ENCODE results near the gene TMEM86B. TPM values are rescaled to one million over a fixed set of nuclear protein-coding genes. Genes with fewer than 3 reads are reported as not detected.
"Not testable (repeated sequence)": the region's sequence is repeated elsewhere in the genome, so short reads cannot be mapped to it uniquely, and the experiment has no call there.

Gene TMEM86B
- total RNA-seq, 1 donor from 2014 or later = 14.8 TPM

DNA sequence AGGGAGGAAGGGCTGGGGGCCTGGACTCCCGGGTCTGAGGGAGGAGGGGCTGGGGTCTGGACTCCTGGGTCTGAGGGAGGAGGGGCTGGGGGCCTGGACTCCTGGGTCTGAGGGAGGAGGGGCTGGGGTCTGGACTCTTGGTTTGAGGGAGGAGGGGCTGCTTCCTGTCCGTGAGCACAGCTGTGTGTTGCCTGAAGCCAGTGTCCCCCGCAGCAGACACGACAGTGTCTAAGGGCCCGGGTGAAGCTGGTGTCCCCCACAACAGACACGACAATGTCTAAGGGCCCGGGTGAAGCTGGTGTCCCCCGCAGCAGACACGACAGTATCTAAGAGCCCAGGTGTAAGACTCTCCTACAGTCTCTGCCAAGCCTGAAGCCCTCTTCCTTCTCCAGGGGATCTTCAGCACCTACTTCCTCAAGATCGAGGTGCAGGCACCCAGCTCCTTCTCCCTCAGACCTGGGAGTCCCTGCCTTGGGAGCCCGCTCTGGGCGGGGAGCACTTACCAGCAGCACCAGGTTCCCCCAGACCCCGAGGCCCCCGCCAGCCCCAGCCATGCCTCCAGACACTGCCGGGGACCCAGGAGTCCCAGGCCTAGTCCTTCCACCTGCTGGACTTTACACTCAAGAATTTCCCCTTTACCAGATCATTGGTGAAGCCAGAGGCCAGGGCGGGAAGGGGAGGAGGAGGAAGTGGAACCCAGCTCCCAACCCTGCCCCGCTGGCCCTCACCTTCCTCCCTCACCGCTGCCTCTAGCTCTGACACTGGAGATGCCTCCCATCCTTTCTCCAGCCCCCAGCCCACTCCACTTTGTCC, 19.5 kb downstream of the TMEM86B start, which contains the start of gene PTPRH:
TSS of gene PTPRH (minus strand) at position 622 of the 813 bp plus-strand sequence. CDS start at position 554, 68 bp downstream.
- no peak within 1 kb of the TSS for H3K4me3 Mint-ChIP-seq
- no peak for DNase-seq
- peaks cover 28% of the 10 kb centered on the region for H3K27me3 Mint-ChIP-seq
- POLR2A ChIA-PET = interaction anchor here (1.0 kb wide), 1 partner anchor 50 kb away, joined by 3 read pairs; no protein-coding TSS in a partner anchor
- peaks cover 3% of the 10 kb centered on the region for H3K36me3 Mint-ChIP-seq (ENCODE audit: low read depth)
- intact Hi-C loops (cut with micrococcal nuclease) = no loop called here
- TF ChIP-seq, protein P1, sequence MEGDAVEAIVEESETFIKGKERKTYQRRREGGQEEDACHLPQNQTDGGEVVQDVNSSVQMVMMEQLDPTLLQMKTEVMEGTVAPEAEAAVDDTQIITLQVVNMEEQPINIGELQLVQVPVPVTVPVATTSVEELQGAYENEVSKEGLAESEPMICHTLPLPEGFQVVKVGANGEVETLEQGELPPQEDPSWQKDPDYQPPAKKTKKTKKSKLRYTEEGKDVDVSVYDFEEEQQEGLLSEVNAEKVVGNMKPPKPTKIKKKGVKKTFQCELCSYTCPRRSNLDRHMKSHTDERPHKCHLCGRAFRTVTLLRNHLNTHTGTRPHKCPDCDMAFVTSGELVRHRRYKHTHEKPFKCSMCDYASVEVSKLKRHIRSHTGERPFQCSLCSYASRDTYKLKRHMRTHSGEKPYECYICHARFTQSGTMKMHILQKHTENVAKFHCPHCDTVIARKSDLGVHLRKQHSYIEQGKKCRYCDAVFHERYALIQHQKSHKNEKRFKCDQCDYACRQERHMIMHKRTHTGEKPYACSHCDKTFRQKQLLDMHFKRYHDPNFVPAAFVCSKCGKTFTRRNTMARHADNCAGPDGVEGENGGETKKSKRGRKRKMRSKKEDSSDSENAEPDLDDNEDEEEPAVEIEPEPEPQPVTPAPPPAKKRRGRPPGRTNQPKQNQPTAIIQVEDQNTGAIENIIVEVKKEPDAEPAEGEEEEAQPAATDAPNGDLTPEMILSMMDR (IDR thresholded peaks at IDR 0.05) = no peak
- H3K4me1 Mint-ChIP-seq = no peaks in the 10 kb centered on the region
- no peak for ATAC-seq (ENCODE audit: low read depth)
- CTCF ChIA-PET = no interaction called here
- no peak within 1 kb of the TSS for H3K27ac Mint-ChIP-seq
- H3K9me3 Mint-ChIP-seq = peaks cover 6% of the 10 kb centered on the region

DNA sequence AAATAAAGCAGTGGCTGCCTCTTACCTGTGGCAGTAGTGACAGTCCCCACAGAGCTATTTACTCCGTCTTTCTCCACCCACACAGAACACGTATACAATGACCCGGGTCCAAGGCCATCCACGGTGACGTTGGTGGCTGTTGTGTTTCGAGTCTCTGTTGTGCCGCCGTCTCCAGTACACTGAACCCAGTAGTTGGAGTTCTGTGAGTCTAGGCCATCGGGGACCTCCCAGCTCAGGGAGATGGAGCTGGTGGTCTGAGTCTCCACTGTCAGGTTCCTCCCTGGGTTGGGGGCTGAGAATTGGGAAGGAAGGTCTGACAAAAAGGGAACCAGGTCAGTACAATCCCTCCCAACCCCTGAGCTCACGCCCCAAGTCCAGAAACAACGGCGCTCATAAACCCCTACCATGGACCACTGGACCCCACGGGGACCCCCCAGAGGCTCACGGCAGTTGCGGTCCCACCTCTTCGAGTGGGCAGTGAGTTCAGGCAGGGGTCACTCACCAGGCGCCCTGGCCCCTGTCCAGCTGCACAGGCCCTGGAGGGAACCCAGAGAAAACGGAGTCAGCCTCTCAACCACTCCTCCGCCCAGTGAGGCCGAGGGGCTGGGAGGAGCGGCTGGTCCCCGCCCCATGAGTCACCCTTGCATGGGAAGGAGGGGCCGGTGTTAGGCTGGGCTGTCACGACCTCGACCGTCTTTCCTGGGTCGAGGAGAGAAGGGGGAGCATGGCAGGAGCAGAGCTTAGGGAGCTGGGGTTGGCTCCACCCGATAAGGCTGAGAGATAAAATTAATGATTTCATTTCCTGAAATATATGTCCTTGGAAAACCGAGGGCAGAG, 21.7 kb downstream of the TMEM86B start:
- ATAC-seq (ENCODE audit: low read depth) (peak; percentile 42), DNase-seq (no peak)
- Mint-ChIP-seq H3K4me3 (no peak overlapping the region), H3K4me1 (no peaks in the 10 kb centered on the region), H3K9me3 (no peaks in the 10 kb centered on the region), H3K36me3 (ENCODE audit: low read depth) (no peaks in the 10 kb centered on the region), H3K27ac (no peak overlapping the region), H3K27me3 (peaks cover 38% of the 10 kb centered on the region)
- intact Hi-C loops (cut with micrococcal nuclease) = no loop called here
- TF ChIP-seq, protein P1 (IDR thresholded peaks at IDR 0.05) = no peak
- CTCF ChIA-PET = no interaction called here
- POLR2A ChIA-PET = interaction anchor here (0.6 to 1.1 kb wide), 2 partner anchors 84 to 201 kb away, joined by 4 to 5 read pairs; partner anchors contain the start of gene UBE2S

DNA sequence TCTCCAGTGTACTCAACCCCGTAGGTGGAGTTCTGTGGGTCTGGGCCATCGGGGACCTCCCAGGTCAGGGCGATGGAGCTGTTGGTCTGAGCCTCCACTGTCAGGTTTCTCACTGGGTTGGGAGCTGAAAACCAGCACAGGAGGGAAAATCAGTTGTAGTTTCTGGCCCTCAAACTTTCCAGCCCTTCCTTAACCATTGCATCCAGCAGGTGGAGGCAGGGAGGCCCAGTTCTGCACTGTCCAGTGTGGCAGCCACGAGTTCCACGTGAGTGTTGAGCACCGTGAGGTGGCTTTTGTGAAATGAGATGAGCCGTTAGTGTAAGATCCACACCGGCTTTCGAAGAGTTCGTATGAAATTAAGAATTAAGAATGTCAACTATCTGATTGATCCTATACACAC, 26.4 kb downstream of the TMEM86B start:
- not testable (repeated sequence) for DNase-seq; H3K27ac Mint-ChIP-seq; H3K4me3 Mint-ChIP-seq; H3K9me3 Mint-ChIP-seq; H3K36me3 Mint-ChIP-seq (ENCODE audit: low read depth); H3K4me1 Mint-ChIP-seq
- peaks cover 53% of the 10 kb centered on the region for H3K27me3 Mint-ChIP-seq
- ATAC-seq (ENCODE audit: low read depth) = peak; percentile 31
- intact Hi-C loops (cut with micrococcal nuclease) = loop anchor here (5.0 kb wide), 1 partner anchor 215 kb away; no protein-coding TSS in a partner anchor
- ChIA-PET CTCF (interaction anchor here (1.5 kb wide), 1 partner anchor 182 kb away, joined by 5 read pairs; the partner anchor contains the start of gene TMEM238), POLR2A (interaction anchor here (0.7 kb wide), 1 partner anchor 57 kb away, joined by 3 read pairs; the partner anchor contains the start of gene PPP6R1)

DNA sequence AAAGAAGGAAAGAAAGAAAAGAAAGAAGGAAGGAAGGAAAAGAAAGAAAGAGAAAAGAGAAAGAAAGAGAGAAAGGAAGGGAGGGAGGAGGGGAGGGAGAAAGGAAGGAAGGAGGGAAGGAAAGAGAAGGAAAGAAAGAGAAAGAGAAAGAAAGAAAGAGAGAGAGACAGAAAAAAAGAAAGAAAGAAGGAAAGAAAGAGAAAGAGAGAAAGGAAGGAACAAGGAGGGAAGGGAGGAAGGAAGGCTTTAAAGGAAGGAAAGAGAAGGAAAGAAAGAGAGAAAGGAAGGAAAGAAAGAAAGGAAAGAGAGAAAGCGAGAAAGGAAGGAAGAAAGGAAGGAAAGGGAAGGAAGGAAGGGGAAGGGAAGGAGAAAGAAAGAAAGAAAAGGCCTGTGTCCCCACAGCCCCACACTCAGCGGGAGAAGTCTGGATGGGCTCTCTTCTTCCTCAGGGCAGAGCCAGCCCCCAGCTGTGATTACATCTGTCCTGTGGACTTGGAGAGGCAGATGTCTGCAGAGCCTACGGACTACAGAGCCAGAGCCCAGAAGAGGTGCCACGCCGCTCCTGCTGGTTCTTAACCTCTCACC, 28.9 kb downstream of the TMEM86B start:
- Mint-ChIP-seq H3K36me3 (ENCODE audit: low read depth) (no peaks in the 10 kb centered on the region), H3K27ac (no peak overlapping the region)

DNA sequence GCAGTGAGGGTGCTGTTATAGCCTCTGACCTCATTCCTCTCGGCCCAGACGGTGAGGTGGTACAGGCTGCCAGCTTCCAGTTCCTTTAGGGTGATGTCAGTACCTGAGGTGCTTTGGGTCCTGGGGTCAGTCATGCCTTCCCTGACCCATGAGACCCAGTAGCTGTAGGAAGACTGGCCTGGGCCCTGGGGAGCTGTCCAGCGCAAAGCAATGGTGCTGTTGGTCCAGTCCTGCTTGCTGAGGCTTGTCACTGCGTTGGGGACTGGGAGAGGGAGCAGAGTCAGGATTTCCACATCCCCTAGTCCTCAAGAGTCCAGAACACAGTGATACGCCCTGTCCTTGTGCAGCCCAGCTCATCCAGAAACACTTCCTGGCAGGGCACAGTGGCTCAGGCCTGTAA, 29.9 kb downstream of the TMEM86B start:
- CTCF ChIA-PET = no interaction called here
- DNase-seq = no peak
- POLR2A ChIA-PET = no interaction called here
- H3K27ac Mint-ChIP-seq = no peak overlapping the region
- TF ChIP-seq, protein P1 (IDR thresholded peaks at IDR 0.05) = no peak
- intact Hi-C loops (cut with micrococcal nuclease) = no loop called here
- H3K4me1 Mint-ChIP-seq = no peaks in the 10 kb centered on the region
- H3K9me3 Mint-ChIP-seq = no peaks in the 10 kb centered on the region
- no peaks in the 10 kb centered on the region for H3K36me3 Mint-ChIP-seq (ENCODE audit: low read depth)
- H3K4me3 Mint-ChIP-seq = no peak overlapping the region
- ATAC-seq (ENCODE audit: low read depth) = no peak
- peaks cover 29% of the 10 kb centered on the region for H3K27me3 Mint-ChIP-seq

More for the DNA sequence above, 28.9 kb downstream of the TMEM86B start:
- TF ChIP-seq, protein P1 (IDR thresholded peaks at IDR 0.05) = no peak
- ChIA-PET CTCF (no interaction called here), POLR2A (no interaction called here)
- intact Hi-C loops (cut with micrococcal nuclease) = loop anchor here (5.0 kb wide), 1 partner anchor 218 kb away; no protein-coding TSS in a partner anchor
- Mint-ChIP-seq H3K4me3 (no peak overlapping the region), H3K4me1 (no peaks in the 10 kb centered on the region), H3K27me3 (peaks cover 35% of the 10 kb centered on the region), H3K9me3 (no peaks in the 10 kb centered on the region)
- ATAC-seq (ENCODE audit: low read depth) = no peak
- no peak for DNase-seq

Measured in activated B cell treated with CpG ODN at 0.5 μM for 24 hours (primary cell).